HL-60 (cell line): ENCODE data around the gene MARF1.
"Not testable (repeated sequence)": the region's sequence is repeated elsewhere in the genome, so short reads cannot be mapped to it uniquely, and the experiment has no call there.

Experiments
- CTCF ChIP-seq: IDR thresholded peaks from one replicate; pipeline ENCODE4 v1.5.1; 2011; ENCODE audit warnings: low read length, control low read depth, inconsistent platforms; ENCODE audit not compliant: insufficient read depth
- POLR2AphosphoS5 ChIP-seq: IDR thresholded peaks from 2 replicates; pipeline ENCODE4 v1.6.1; 2012; ENCODE audit warnings: low read depth
- REST ChIP-seq: IDR thresholded peaks from 2 replicates; pipeline ENCODE4 v1.6.1; 2012; ENCODE audit warnings: low read depth; ENCODE audit not compliant: insufficient replicate concordance
- SPI1 ChIP-seq: IDR thresholded peaks from 2 replicates; pipeline ENCODE4 v1.6.1; 2012; ENCODE audit warnings: low read depth, mild to moderate bottlenecking, borderline replicate concordance

- TF ChIP-seq CTCF, POLR2AphosphoS5, REST, SPI1: not testable (repeated sequence)
These were observed 29.2 kb upstream of the MARF1 start for GRCh38 chr16:15672127-15672513.
